A549 treated with DMSO at 1 μM for 4 hours (cell line): ENCODE measurements around the gene RPS15. TPM values are rescaled to one million over a fixed set of nuclear protein-coding genes. Genes with fewer than 3 reads are reported as not detected.

ENCODE experiments used
- total RNA-seq: library from RNA; stranded (reverse); fragments of 200-300 nt; extraction: Qiagen RNA extraction; gene quantifications from 5 replicates; pipeline ENCODE4 v1.2.3, GENCODE V29; 2022; ENCODE audit warnings: low read depth

The RPS15 gene
- total RNA-seq, result 1,625 to 1,906 TPM (median 1,687 TPM) in 5 replicates

DNA sequence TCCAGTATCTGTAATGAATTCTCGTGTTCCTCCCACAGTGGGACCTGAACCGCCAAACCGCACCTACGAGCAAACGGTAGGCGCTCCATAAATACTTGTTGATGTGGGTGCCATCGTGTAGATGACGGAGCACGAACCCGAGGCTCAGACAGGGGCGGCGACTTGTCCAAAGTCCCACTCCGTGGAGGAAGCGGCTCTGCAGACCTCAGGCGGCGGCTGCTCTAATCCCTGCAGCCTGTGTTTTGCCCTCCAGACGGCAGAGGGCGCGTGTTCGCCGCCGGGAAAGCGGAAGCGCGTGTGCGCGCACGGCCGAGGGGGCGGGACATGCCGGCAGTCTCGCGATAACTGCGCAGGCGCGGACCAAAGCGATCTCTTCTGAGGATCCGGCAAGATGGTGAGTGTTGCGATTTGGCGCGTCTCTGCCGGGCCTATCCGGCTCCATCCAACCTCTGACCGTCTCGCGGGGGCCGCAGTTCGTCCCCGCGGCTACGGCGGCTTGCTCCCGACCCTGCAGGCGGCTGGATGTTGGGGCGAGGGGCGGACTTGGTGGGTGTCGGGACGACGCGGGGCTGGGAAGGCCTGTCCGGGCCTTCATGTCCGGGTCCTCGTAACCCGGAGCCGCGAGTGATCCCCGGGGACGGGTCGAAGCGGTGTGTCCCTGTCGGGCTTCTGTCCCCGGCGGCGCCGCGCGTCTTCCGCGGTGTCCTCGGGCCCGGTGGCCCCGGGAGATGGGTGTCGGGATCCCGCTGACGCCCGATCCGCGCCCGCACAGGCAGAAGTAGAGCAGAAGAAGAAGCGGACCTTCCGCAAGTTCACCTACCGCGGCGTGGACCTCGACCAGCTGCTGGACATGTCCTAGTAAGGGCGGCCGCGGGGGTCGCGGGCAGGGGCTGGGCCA, at the start of gene RPS15:
Gene RPS15, plus strand, starts transcription at position 362 of the 898 bp plus-strand sequence. Its CDS starts 30 bp downstream, at position 392.

DNA sequence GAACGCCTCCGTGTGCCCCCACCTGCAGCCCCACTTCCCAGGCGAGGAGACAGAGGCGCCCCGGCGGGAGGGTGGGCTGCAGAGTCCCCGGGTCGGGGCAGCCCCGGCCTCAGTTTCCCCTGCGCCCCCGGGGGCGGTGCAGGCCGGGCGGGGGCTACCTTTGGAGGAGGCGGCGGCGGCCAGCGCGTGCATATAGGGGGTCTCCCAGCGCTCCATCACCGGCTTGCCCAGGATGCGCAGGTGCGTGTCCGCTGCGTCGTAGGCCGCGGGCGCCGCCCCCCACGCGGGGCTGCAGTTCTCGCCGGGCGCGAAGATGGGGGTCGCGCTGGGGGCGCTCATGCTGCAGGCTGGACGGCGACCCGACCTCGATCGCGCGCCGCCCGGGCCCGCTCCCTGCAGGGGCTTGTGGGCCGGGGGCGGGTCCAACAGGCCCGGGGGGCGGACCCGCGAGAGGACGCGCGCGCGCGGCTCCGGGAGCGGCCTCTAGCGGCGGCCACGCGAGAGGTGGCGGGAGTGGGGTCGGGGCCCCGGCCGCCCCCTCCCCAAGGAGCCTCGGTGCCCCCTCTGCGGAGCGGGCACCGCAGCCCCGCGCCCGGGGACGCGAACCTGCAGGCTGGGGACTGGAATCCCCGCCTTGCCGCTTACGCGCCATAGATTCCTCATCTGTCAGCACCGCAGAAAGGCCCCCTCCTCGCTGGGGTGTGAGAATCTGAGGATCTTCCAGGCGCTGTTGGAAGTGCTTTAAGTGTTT, 36.9 kb upstream of the RPS15 start, which contains the start of gene GAMT:
Gene GAMT, minus strand, starts transcription at position 405 of the 751 bp plus-strand sequence. Its CDS starts 66 bp downstream, at position 339.

GRCh38 chr19:1407528-1408299, 30.5 kb upstream of the RPS15 start, which contains the start of gene DAZAP1:
Gene DAZAP1, plus strand, starts transcription at chr19:1407586. Its CDS starts 188 bp downstream, at chr19:1407774.

GRCh38 chr19:1449467-1450442, 11.6 kb downstream of the RPS15 start, which contains the start of gene APC2:
Gene APC2, plus strand, starts transcription at chr19:1450121. Its CDS starts 2,881 bp downstream, at chr19:1453002.

GRCh38 chr19:1478934-1479707, 40.9 kb downstream of the RPS15 start, which contains the start of gene C19orf25:
Gene C19orf25, minus strand, starts transcription at chr19:1479215. Its CDS starts 312 bp downstream, at chr19:1478903.

Other genes with a start within 250 kb of the RPS15 start
- 31.5 to 40.8 TPM (median 39.5 TPM) in 5 replicates for gene STK11, start 232.6 kb upstream of the RPS15 start, total RNA-seq
- gene CBARP, start 200.4 kb upstream of the RPS15 start, total RNA-seq, result 2.3 to 4.0 TPM (median 3.7 TPM) in 5 replicates
- gene ATP5F1D, start 196.6 kb upstream of the RPS15 start, total RNA-seq, result 82.4 to 163 TPM (median 149 TPM) in 5 replicates
- gene MIDN, start 189.8 kb upstream of the RPS15 start, total RNA-seq, result 42.1 to 48.9 TPM (median 48.2 TPM) in 5 replicates
- 89.0 to 226 TPM (median 98.8 TPM) in 5 replicates for gene CIRBP, start 169.1 kb upstream of the RPS15 start, total RNA-seq
- 50.5 to 96.1 TPM (median 82.6 TPM) in 5 replicates for gene FAM174C, start 162.9 kb upstream of the RPS15 start, total RNA-seq
- 1.1 to 2.1 TPM (median 1.4 TPM) in 5 replicates for gene EFNA2, start 152.5 kb upstream of the RPS15 start, total RNA-seq
- 61.3 to 78.6 TPM (median 70.3 TPM) in 5 replicates for gene NDUFS7, start 54.5 kb upstream of the RPS15 start, total RNA-seq
- gene GAMT, start 36.9 kb upstream of the RPS15 start, total RNA-seq, result 25.1 to 40.6 TPM (median 35.1 TPM) in 5 replicates
- 81.3 to 109 TPM (median 103 TPM) in 5 replicates for gene DAZAP1, start 30.8 kb upstream of the RPS15 start, total RNA-seq
- 0.91 to 2.5 TPM (median 2.0 TPM) in 5 replicates for gene APC2, start 11.7 kb downstream of the RPS15 start, total RNA-seq
- gene C19orf25, start 40.8 kb downstream of the RPS15 start, total RNA-seq, result 10.9 to 20.9 TPM (median 20.3 TPM) in 5 replicates
- 0.64 to 1.2 TPM (median 0.89 TPM) in 5 replicates for gene PCSK4, start 52.0 kb downstream of the RPS15 start, total RNA-seq
- 3.7 to 5.9 TPM (median 4.9 TPM) in 5 replicates for gene REEP6, start 52.8 kb downstream of the RPS15 start, total RNA-seq
- 2.7 to 4.2 TPM (median 3.4 TPM) in 5 replicates for gene ADAMTSL5, start 74.6 kb downstream of the RPS15 start, total RNA-seq
- 0.03 TPM in 1 of 5 replicates, not detected in the others for gene PLK5, start 85.7 kb downstream of the RPS15 start, total RNA-seq
- 5.7 to 11.9 TPM (median 10.1 TPM) in 5 replicates for gene MEX3D, start 129.9 kb downstream of the RPS15 start, total RNA-seq
- 37.2 to 56.9 TPM (median 47.8 TPM) in 5 replicates for gene MBD3, start 154.5 kb downstream of the RPS15 start, total RNA-seq
- 93.1 to 175 TPM (median 172 TPM) in 5 replicates for gene UQCR11, start 167.1 kb downstream of the RPS15 start, total RNA-seq
- 38.6 to 70.5 TPM (median 58.8 TPM) in 5 replicates for gene TCF3, start 214.2 kb downstream of the RPS15 start, total RNA-seq